Stimulated activated CD8-positive, alpha-beta memory T cell treated with anti-CD3 and anti-CD28 coated beads, Interleukin-2, amount 100 ng/mL, for 48 hours (primary cell): Measurements from ENCODE around the gene SPRR1A.

Experiments
- DNase-seq, 2 donors: peaks; one replicate each; pipeline ENCODE4 v3.0.0-alpha.2; 2020; ENCODE audit warnings: low read depth in 2 of 2

SPRR1A gene, protein sequence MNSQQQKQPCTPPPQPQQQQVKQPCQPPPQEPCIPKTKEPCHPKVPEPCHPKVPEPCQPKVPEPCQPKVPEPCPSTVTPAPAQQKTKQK

DNA sequence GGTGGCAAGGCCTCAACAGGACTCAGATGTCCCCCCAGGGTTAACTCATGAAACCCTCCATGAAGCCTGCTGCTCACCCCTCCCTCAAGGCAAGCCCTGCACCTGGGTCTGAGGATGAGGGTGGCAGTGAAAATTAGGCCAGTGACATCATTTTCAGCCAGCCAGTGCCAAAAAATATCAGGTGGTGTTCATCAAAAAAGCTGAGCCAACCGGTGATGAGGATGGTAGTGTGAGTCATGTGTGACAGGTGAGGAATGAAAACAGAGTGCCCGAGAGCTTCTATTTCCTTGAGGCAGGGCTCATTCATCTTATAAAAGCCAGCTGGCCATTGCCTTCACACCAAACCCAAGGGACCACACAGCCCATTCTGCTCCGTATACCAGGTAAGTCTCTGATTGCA lies at the start of gene SPRR1A:
Gene SPRR1A, plus strand, starts transcription at position 339 of the 400 bp plus-strand sequence. CDS start 1,150 bp downstream, outside the sequence.
- no peak for DNase-seq

DNA sequence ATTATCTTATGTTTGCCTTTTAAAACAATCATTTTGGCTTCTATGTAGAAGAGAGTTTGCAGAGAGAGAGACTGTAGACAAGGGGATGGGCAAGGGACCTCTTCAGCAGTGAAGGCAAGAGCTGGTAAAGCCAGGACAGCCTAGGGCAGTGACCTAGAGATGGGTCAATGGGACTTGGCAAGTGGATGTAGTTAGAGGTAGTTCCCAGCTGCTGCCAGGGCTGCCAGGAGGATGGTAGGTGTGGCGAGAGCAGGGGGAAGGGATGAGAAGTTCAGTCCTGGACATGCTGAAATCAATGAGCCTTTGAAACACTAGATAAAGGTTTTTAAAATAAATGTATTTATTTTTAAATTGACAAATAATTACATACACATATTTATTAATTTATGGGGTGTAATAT lies 43.3 kb upstream of the SPRR1A start:
- no peak for DNase-seq

DNA sequence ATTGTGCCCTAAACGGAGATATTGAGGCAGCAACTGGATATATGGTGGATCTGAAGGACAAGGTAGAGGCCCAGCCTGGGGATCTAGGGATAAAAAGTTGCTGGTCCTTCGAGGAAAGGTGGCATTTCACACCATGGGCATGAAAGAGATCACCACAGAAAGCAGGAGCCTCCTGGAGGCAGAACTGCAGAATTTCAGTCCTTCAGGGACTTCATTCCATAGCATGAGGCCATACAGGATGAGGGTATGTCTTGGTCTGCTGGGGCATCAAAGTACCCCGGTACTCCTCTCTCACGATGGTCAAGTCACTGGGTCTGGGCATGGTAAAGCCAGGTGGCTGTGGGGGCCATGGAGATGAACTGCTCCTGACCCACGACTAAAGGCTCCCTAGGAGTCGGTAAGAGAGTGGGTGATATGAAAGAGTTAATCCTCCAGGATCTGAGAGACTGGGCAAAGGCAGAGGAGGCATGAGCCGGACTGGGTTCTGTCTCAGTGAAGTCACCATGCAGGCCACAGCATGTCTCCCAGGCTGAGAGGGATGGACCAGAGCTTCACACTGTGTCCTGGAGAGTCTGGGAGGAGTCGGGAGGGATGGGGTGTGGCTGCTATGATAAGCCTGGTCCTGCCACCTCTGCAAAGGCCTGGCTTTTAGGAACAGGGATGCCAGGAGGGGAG lies 42.7 kb upstream of the SPRR1A start:
- DNase-seq, result no peak

DNA sequence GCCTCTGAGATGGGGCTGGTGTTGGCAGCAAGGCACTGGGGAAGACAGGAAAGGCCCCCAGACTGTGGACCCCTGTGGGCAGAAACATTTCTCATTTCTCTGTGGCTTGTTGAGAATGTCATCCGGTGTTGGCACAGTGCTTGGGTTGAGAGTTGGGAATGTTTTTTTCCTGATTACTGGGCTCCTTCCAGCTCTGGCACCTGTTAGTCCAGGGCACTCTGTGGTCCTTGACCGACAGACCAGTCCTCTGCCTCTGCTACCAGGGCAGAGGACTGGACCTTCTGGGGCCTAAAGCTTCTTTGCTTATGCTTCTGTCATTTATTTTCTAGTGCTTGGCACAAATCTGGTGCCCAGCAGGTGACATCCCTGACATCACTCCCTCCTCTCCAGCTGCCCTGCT lies 41.7 kb upstream of the SPRR1A start:
- DNase-seq, result no peak

DNA sequence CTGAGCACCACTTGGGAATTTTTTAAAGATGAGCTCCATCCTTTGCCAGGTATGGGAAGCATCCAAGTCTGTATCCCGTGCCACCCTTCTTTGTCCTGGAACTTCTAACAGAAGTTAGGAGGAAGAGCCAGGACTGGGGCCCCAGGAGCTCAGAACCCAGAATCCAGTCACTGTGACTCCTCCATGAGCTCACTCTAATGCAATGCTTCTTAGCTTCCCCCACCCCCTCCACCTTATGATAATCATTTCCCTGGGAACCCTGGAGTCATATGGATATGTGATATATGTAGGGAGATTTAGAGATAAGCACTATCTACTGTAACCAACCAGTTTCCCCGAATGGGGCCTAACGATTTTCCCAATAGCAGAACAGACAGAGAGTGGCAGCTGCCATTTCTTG lies 37.6 kb upstream of the SPRR1A start:
- no peak for DNase-seq

DNA sequence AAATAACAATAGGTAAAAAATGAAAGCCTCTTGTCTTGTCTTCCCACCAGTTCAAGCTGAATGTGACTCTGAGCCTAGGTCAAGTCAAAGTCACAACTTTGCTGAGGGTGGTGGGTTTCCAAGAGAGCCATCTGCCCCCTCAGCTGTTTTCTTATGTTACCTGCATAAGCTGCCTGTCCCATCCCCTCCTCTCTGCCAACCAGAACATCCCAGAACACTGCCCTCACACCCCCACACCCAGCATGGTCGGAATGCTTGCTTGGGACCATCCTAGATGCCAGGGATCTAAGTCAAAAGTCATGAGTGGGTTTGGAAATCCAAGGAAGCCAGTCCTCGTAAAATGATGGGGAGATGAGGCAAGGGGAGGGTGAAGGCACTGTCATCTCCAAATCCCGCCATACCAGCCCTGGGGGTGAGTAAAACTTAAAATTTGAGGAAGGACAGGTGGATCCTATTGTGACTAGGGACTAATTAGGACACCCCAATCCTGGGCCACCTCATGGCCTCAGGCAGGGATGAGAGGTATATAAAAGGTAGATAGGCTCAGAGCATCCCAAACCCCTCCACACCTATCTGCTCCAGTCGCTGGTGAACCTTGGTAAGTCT lies 37.1 kb upstream of the SPRR1A start, which contains the start of gene SPRR5:
Gene SPRR5, plus strand, starts transcription at position 556 of the 606 bp plus-strand sequence. CDS start 1,349 bp downstream, outside the sequence.
- DNase-seq, result no peak

DNA sequence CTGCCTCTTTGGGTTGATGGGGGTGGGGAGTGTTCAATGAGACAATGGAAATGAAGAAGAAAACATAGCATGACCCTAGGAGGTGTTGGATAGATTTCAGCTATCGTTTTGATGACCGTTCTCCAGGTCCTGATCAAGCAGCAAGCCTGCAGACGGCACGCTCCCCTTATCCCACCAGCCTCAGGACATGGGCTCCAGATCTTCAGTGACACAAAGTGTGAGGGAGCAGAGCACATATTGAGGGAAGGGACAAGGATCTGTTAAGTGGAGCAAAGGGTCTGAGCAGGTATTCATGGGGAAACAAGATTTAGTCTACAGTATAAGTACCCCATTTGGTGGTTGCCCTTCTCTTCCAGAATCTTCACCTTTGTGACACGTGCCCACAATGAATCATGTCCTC lies 32.2 kb upstream of the SPRR1A start:
- DNase-seq, result no peak

DNA sequence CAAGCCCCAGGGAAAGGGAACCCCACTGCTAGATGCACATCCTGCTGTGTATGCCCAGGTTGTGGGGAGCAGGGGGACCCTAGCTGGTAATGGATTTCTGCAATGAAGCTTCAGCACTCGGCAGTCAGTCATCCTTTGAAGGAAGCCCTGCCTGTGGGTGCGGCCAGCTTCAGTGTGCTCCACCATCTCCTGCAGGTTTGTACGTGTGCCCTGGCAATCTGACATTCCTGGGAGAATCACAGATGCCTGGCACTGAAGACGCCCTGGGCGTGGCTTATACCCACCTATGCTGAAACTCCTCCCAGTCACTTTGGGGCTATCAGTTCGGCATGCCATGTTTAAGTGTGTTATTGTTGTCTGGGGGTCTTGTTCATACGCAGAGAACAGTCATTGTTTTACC lies 30.1 kb upstream of the SPRR1A start:
- no peak for DNase-seq

DNA sequence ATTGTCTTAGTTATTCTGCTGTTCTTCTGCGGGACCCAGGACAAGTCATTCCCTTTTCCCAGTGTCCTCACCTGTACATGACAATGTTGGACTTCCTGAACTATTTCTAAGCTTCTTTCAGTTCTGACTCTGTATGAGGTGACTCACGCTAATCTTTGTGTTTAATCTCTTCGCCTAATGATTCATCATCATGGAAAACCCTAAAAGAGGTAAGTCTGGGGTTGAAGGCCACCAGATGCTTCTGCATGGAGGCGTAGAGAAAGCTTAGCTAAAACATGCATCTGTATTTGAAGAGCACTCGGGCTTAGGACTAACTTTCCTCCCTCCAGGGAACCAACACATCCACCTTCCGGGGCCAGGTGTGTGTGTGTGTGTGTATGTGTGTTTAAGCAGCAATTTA lies 29.4 kb upstream of the SPRR1A start:
- no peak for DNase-seq

DNA sequence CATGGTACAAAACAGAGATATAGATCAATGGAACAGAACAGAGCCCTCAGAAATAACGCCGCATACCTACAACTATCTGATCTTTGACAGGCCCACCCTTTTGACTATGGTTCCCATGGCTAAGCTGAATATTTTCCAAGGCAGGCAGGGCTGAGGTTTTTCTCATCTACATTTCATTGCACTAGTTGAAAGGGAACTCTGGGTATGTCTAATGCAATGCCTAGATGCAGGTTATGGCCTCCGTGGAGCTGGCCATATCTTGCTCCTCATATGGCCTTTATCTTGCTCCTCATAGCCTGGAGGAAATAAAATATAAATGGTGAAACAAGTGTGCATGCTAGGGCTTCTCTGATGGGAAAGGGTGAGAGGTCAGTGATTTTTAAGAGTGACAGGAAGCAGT lies 26.3 kb upstream of the SPRR1A start:
- DNase-seq, result no peak

DNA sequence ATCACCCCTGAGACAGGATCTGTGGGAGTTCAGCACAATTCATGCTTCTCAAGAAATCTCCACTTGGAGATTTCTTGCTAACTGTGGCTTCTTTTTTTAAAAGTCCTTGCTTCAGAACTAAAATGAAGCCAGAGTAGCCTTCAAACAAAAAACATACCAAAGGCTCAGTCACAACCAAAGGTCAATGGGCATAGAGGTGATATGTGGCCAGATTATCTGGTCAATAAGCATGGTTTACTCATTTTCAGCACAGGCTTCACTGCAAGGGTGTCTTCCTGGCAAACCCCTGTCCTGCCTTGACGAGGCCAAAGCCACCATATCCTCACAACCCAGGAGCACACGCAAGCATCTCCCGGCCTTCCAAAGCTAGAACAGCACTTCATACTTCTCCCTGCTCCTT lies 24.6 kb upstream of the SPRR1A start:
- no peak for DNase-seq

DNA sequence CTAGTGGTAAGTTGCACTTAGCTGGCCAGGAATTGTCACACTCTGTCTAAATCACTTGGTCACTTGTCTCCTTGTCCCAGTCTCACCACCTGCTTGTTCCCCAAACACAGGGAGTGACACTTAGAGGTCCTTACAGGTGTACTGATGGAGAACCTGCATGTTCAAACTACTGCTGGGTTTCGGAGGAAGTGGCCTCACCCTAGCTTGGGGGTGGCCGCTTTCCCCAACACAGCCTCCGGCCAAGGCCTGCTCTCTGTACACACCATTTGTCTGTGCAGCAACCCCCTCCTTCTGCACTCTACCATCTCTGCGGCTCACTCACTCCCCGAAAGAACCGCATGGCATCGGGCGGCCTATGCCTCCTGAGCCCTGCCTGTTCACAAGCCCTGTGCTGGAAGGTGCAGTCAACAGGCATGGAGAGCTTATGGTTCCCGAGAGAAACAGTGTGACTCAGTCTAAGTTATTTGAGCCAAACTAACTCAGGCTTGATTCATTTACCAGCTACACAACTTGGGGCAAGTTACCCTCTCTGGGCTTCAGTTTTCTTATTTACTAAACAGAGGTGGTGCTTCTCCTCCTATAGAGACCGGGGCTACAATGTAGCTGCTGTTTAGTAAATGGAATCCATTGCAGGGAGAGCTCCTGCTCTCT lies 24.0 kb upstream of the SPRR1A start:
- DNase-seq, result no peak

DNA sequence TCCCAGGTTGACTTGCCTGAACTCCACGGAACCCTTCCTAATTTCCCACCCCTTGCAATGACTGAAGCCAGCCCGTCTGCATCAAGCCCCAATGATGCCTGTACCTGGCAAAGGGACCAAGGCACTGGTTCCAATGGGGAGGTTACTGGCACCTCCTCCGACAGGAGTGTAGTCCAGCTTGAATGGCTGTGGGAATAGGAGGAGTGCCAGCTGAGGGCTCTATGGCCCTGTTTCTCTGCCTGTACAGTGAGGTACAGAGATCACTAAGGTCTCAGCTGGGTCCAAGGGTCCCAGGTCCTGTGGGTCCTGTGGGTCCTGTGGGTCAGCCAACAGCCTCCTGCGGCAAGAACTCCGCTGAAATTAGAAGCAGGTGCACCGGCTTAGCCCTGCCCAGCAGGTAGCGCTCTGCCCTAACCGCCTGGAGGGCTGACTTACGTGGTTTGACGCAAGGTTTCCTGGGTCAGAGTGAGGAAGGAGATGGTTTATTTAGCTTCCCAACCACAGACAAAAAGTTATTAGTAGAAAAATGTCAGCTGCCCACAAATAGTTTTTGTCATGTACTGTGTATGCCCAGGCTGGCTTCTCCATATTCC lies 23.3 kb upstream of the SPRR1A start:
- no peak for DNase-seq

DNA sequence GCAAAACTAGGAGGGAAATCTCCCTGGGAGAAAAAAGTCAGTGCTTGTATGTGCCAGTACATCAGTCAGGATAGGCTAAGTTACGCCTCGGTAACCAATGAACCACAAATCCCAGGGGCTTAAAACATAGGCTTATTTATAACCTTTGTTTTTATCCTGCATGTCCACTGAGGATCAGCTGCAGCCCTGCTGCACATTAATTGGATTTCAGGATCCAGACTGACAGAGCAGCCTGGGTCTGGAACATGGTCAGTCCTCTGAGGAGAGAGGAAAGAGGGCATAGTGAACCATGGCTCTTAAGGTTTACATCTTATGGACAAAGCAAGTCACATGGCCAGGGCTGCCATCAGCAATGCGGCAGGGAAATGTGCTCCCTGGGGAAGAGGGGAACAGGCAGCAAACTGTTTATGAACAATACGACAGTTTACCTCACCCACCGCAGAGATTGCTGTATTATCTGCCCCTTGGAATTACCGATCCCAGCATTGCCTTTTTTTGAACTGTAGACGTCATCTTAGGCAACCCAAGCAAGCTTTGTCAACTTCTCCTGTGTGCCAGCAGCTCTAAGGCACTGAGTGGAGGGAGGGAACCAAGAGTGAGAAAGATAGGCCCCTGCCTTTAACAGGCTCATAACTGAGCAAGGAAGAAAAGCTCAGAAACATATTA lies 22.5 kb upstream of the SPRR1A start:
- no peak for DNase-seq

DNA sequence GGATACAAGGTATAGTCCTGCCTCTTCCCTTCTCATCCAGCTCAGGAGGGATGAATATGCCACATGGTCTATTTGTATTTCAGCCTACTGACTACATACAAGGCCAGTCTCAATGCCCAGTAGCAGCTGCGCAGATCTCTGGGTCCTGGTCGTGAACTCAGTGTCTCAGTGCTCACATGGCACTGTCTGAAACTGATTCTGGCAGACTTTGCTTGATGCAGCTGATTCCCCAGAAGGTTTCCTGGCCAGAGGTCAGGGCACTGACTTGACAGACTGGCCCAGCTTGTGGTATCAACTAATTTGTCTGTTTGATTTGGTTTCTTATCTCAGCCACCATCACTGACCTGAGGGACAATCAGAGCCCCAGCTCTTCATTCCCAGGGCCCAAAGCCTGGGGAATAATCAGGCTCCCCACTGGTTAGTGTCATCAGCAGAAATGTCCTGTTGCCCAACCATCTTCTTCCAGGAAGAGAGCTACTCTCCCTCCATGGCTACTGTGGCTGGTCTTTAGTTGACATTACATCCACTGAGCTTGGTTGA lies 20.9 kb upstream of the SPRR1A start:
- DNase-seq, result no peak

DNA sequence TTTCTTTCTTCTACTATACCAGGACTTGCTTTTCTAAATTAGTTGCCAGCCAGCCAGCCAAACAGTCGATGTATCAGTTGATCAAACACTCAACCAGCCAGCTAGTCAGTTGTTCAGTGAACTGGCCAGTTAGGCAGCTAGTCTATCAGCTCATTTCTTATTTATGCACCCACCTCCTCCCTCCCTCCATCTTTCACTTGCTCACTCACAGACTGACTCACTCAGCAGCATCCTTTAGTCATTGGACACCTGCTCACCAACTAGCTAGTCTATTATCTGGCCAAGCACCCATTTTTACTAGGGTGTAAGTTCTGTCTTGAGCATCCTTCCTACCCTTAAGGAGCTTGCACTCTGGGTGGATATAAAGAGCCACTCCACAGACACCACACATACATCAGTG lies 19.3 kb upstream of the SPRR1A start:
- no peak for DNase-seq

DNA sequence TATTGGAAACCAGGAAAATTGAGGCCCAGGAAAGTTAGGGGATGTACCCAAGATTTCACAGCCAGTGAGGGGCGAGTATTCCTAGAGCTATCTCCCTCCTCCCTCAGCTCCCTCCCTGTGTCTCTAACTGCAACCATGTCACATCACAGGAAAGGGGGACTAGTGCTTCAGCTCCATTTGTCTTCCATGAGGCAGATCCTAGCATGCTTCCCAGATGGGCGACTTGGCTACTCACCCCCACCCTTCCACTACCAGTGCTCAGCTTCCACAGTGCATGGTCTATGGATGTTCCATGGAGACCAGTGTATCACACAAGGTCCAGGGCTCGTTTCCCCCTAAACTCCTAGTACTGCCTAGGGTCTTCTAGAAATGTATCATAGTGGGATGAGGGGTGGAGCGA lies 18.0 kb upstream of the SPRR1A start:
- DNase-seq, result no peak

DNA sequence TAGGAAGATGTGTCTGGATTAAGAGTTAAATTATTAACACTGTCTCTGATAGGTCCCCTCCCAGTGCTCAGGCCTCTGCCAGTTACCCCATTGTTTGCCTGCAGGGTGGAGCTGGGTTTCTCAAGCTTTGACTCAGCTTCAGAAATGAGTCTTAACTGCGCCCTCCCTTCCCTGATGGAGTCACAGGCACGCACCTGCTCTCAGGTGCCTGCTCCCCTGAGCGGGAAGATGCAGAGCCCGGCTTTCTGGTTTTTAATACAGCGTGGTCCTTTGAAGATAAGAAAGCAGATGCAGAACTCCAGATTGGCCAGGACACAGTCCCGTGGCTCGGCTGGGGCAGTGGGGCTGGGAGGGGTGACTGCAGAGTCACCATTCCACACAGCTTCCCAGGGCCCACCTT lies 16.7 kb upstream of the SPRR1A start:
- no peak for DNase-seq

DNA sequence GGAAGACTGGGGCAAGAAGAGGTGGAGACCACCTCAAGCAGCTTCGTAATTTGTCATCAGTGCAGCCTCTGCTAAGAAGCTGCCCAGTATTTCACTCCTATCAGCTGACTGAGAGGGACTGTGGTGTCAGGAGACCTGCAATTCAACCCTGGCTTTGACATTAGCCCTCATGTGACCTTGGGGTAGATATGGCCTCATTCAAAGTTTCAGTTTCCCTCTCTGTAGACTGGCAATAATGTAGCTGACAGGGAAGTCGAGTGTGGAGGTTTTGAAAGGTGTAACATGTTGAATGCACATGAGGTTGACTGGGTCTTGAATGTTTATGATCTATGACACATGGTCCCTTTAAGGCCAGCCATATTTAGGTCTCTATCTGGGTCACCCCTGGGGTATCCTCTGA lies 15.6 kb upstream of the SPRR1A start:
- no peak for DNase-seq

DNA sequence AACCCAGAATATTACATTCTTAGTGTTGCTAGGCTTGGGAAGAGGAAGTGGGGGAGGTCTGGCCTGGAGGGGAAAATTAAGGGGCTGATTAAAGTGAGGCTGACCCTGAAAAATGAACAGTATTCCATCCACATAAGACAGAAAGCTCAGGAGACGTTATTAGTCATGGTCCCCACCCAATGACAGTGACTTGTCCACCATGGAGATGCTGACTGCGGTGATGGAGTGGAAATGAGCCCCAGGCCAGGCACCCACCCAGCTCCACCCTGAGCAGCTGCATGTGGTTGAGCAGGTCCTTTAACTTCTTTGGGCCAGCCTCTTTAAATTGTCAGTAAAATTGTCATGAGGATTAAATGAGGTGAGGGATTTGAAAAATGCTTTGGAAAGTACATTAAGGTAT lies 14.8 kb upstream of the SPRR1A start:
- no peak for DNase-seq

DNA sequence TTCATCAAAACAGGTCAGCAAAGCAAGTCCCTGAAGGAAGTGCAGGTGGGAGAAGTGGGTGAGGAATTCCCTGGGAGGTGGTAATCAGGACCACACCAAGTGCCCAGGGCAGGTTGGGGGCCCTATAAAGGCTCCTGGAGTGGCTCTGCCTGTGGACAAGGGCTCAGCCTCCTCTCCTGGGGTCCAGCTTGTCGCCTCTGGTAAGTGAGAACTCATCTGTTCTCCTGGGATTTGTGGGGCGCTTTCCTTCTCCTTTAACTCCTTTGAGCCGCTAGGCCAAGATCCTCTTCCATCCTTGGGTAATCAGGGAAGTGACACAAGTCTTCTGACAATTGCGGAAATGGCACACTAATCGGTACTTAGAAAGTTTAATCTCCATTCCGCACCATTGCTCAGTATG lies 13.4 kb upstream of the SPRR1A start, which contains the start of gene SPRR4:
Gene SPRR4, plus strand, starts transcription at position 154 of the 400 bp plus-strand sequence. CDS start 1,243 bp downstream, outside the sequence.
- no peak for DNase-seq
